ENCODE data around the gene FNDC5. TPM values are rescaled to one million over a fixed set of nuclear protein-coding genes. Genes with fewer than 3 reads are reported as not detected.

The FNDC5 gene
- total RNA-seq, 1 donor from 2014 or later, result 743 TPM

- peaks cover 8% of the 10 kb centered on the region for H3K27me3 Mint-ChIP-seq (ENCODE audit: unreplicated experiment)
- TF ChIP-seq, protein P1, sequence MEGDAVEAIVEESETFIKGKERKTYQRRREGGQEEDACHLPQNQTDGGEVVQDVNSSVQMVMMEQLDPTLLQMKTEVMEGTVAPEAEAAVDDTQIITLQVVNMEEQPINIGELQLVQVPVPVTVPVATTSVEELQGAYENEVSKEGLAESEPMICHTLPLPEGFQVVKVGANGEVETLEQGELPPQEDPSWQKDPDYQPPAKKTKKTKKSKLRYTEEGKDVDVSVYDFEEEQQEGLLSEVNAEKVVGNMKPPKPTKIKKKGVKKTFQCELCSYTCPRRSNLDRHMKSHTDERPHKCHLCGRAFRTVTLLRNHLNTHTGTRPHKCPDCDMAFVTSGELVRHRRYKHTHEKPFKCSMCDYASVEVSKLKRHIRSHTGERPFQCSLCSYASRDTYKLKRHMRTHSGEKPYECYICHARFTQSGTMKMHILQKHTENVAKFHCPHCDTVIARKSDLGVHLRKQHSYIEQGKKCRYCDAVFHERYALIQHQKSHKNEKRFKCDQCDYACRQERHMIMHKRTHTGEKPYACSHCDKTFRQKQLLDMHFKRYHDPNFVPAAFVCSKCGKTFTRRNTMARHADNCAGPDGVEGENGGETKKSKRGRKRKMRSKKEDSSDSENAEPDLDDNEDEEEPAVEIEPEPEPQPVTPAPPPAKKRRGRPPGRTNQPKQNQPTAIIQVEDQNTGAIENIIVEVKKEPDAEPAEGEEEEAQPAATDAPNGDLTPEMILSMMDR (IDR thresholded peaks at IDR 0.05; ENCODE audit: partially characterized antibody, unreplicated experiment), result no peak
- peaks cover 4% of the 10 kb centered on the region for H3K9me3 Mint-ChIP-seq (ENCODE audit: unreplicated experiment)
- H3K4me3 Mint-ChIP-seq (ENCODE audit: unreplicated experiment), result peak overlapping the region; percentile 100
- peaks cover 7% of the 10 kb centered on the region for H3K4me1 Mint-ChIP-seq (ENCODE audit: low read depth, unreplicated experiment)
- no peaks in the 10 kb centered on the region for H3K36me3 Mint-ChIP-seq (ENCODE audit: unreplicated experiment)
- H3K27ac Mint-ChIP-seq (ENCODE audit: unreplicated experiment), result peak overlapping the region; percentile 87
- DNase-seq, result peak; percentile 72
These were observed 52.6 kb downstream of the FNDC5 start for GRCh38 chr1:32817815-32818786.

GRCh38 chr1:32817159-32817814 lies 53.4 kb downstream of the FNDC5 start, which contains the start of the genes S100PBP and YARS1:
Gene S100PBP, plus strand, starts transcription at chr1:32817653. Its CDS starts 8,447 bp downstream, at chr1:32826100.
Gene YARS1, minus strand, starts transcription at chr1:32817358. Its CDS starts 114 bp downstream, at chr1:32817244.
- Mint-ChIP-seq H3K27ac (ENCODE audit: unreplicated experiment) (peak within 1 kb of the TSS; percentile 98), H3K36me3 (ENCODE audit: unreplicated experiment) (no peaks in the 10 kb centered on the region), H3K9me3 (ENCODE audit: unreplicated experiment) (peaks cover 4% of the 10 kb centered on the region), H3K4me3 (ENCODE audit: unreplicated experiment) (peak within 1 kb of the TSS; percentile 100), H3K4me1 (ENCODE audit: low read depth, unreplicated experiment) (peaks cover 7% of the 10 kb centered on the region), H3K27me3 (ENCODE audit: unreplicated experiment) (peaks cover 8% of the 10 kb centered on the region)
- DNase-seq, result peak; percentile 100
- TF ChIP-seq, protein P1 (IDR thresholded peaks at IDR 0.05; ENCODE audit: partially characterized antibody, unreplicated experiment), result no peak

GRCh38 chr1:32816676-32817158 lies 54.0 kb downstream of the FNDC5 start:
- Mint-ChIP-seq H3K36me3 (ENCODE audit: unreplicated experiment) (no peaks in the 10 kb centered on the region), H3K27me3 (ENCODE audit: unreplicated experiment) (peaks cover 8% of the 10 kb centered on the region), H3K4me3 (ENCODE audit: unreplicated experiment) (peak overlapping the region; percentile 100), H3K4me1 (ENCODE audit: low read depth, unreplicated experiment) (peaks cover 7% of the 10 kb centered on the region), H3K9me3 (ENCODE audit: unreplicated experiment) (peaks cover 4% of the 10 kb centered on the region), H3K27ac (ENCODE audit: unreplicated experiment) (peak overlapping the region; percentile 98)
- DNase-seq, result no peak
- TF ChIP-seq, protein P1 (IDR thresholded peaks at IDR 0.05; ENCODE audit: partially characterized antibody, unreplicated experiment), result no peak

- Mint-ChIP-seq H3K27ac (ENCODE audit: unreplicated experiment) (no peak overlapping the region), H3K27me3 (ENCODE audit: unreplicated experiment) (peaks cover 6% of the 10 kb centered on the region), H3K4me1 (ENCODE audit: low read depth, unreplicated experiment) (peaks cover 7% of the 10 kb centered on the region), H3K36me3 (ENCODE audit: unreplicated experiment) (no peaks in the 10 kb centered on the region), H3K4me3 (ENCODE audit: unreplicated experiment) (peak overlapping the region; percentile 23), H3K9me3 (ENCODE audit: unreplicated experiment) (peaks cover 6% of the 10 kb centered on the region)
- TF ChIP-seq, protein P1 (IDR thresholded peaks at IDR 0.05; ENCODE audit: partially characterized antibody, unreplicated experiment), result no peak
- DNase-seq, result no peak
These were observed 56.6 kb downstream of the FNDC5 start for GRCh38 chr1:32813941-32814739.

Other genes starting within 250 kb of the FNDC5 start
- 63.4 TPM for gene ZBTB8OS, start 220.4 kb downstream of the FNDC5 start, total RNA-seq (ENCODE audit: unreplicated experiment)
- 332 TPM for gene RBBP4, start 219.7 kb downstream of the FNDC5 start, total RNA-seq (ENCODE audit: unreplicated experiment)
- 1.1 TPM for gene SYNC, start 168.1 kb downstream of the FNDC5 start, total RNA-seq (ENCODE audit: unreplicated experiment)
- 197 TPM for gene YARS1, start 53.6 kb downstream of the FNDC5 start, total RNA-seq (ENCODE audit: unreplicated experiment)
- gene S100PBP, start 53.3 kb downstream of the FNDC5 start, total RNA-seq (ENCODE audit: unreplicated experiment), result 40.1 TPM
- 156 TPM for gene HPCA, start 15.6 kb upstream of the FNDC5 start, total RNA-seq (ENCODE audit: unreplicated experiment)
- gene TMEM54, start 30.5 kb upstream of the FNDC5 start, total RNA-seq (ENCODE audit: unreplicated experiment), result 9.9 TPM
- gene RNF19B, start 93.9 kb upstream of the FNDC5 start, total RNA-seq (ENCODE audit: unreplicated experiment), result 18.7 TPM
- 52.7 TPM for gene AK2, start 166.0 kb upstream of the FNDC5 start, total RNA-seq (ENCODE audit: unreplicated experiment)
- gene AZIN2, start 210.2 kb upstream of the FNDC5 start, total RNA-seq (ENCODE audit: unreplicated experiment), result 7.0 TPM

Data from glutamatergic neuron (in vitro differentiated cells).